ENCODE measurements around the gene GALNT11. TPM values are rescaled to one million over a fixed set of nuclear protein-coding genes. Genes with fewer than 3 reads are reported as not detected.

The GALNT11 gene
- total RNA-seq, 1 experiment from 2014 or later = 15.1 TPM

DNA sequence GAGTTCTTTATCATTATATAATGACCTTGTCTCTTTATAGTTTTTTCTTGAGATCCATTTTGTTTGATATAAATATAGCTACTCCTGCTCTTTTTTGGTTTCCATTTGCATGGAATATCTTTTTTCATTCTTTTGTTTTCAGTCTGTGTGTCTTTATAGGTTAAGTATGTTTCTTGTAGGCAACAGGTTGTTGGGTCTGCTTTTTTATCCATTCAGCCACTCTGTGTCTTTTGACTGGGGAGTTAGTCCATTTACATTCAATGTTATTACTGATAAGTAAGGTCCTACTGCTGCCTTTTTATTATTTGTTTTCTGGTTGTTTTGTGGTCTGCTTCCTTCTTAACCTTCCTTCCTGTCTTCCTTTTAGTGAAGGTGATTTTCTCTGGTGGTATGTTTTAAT, 21.1 kb downstream of the GALNT11 start:
- H3K27me3 Mint-ChIP-seq (ENCODE audit: insufficient read depth, unreplicated experiment) = no peaks in the 10 kb centered on the region
- intact Hi-C loops (cut with micrococcal nuclease) = no loop called here
- TF ChIP-seq, protein P1, sequence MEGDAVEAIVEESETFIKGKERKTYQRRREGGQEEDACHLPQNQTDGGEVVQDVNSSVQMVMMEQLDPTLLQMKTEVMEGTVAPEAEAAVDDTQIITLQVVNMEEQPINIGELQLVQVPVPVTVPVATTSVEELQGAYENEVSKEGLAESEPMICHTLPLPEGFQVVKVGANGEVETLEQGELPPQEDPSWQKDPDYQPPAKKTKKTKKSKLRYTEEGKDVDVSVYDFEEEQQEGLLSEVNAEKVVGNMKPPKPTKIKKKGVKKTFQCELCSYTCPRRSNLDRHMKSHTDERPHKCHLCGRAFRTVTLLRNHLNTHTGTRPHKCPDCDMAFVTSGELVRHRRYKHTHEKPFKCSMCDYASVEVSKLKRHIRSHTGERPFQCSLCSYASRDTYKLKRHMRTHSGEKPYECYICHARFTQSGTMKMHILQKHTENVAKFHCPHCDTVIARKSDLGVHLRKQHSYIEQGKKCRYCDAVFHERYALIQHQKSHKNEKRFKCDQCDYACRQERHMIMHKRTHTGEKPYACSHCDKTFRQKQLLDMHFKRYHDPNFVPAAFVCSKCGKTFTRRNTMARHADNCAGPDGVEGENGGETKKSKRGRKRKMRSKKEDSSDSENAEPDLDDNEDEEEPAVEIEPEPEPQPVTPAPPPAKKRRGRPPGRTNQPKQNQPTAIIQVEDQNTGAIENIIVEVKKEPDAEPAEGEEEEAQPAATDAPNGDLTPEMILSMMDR (IDR thresholded peaks at IDR 0.05; ENCODE audit: unreplicated experiment) = no peak
- no peak for DNase-seq (ENCODE audit: unreplicated experiment)
- ChIA-PET POLR2A (no interaction called here), CTCF (no interaction called here)
- H3K9me3 Mint-ChIP-seq (ENCODE audit: unreplicated experiment) = peaks cover 17% of the 10 kb centered on the region
- peaks cover 4% of the 10 kb centered on the region for H3K36me3 Mint-ChIP-seq (ENCODE audit: insufficient read depth, unreplicated experiment)
- no peak overlapping the region for H3K4me3 Mint-ChIP-seq (ENCODE audit: unreplicated experiment)
- no peak overlapping the region for H3K27ac Mint-ChIP-seq (ENCODE audit: low read depth, unreplicated experiment)
- H3K4me1 Mint-ChIP-seq (ENCODE audit: insufficient read depth, unreplicated experiment) = no peaks in the 10 kb centered on the region
- BruUV-seq (replicated peaks) = no TSS peak

DNA sequence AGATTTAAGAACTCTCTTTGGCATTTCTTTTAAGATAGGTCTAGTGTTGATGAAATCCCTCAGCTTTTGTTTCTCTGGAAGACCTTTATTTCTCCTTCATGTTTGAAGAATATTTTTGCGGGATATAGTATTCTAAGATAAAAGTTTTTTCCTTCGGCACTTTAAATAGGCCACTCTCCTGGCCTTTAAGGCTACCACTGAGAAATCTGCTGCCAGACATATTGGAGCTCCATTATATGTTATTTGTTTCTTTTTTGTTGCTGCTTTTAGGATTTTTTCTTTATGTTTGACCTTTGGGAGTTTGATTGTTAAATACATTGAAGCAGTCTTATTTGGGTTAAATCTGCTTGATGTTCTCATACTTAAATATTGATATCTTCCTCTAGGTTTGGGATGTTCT, 22.6 kb downstream of the GALNT11 start:
- no TSS peak for BruUV-seq (replicated peaks)
- ChIA-PET CTCF (interaction anchor here (0.6 to 1.0 kb wide), 5 partner anchors 11 to 479 kb away, joined by 3 to 4 read pairs (median 3); no protein-coding TSS in a partner anchor), POLR2A (interaction anchor here (0.6 to 0.9 kb wide), 2 partner anchors 25 to 388 kb away, joined by 3 read pairs; partner anchors contain the start of gene KMT2C)
- Mint-ChIP-seq H3K27ac (ENCODE audit: low read depth, unreplicated experiment) (no peak overlapping the region), H3K4me1 (ENCODE audit: insufficient read depth, unreplicated experiment) (no peaks in the 10 kb centered on the region), H3K36me3 (ENCODE audit: insufficient read depth, unreplicated experiment) (peaks cover 4% of the 10 kb centered on the region), H3K27me3 (ENCODE audit: insufficient read depth, unreplicated experiment) (no peaks in the 10 kb centered on the region), H3K4me3 (ENCODE audit: unreplicated experiment) (no peak overlapping the region), H3K9me3 (ENCODE audit: unreplicated experiment) (peaks cover 17% of the 10 kb centered on the region)
- TF ChIP-seq, protein P1 (IDR thresholded peaks at IDR 0.05; ENCODE audit: unreplicated experiment) = no peak
- DNase-seq (ENCODE audit: unreplicated experiment) = no peak
- intact Hi-C loops (cut with micrococcal nuclease) = no loop called here

DNA sequence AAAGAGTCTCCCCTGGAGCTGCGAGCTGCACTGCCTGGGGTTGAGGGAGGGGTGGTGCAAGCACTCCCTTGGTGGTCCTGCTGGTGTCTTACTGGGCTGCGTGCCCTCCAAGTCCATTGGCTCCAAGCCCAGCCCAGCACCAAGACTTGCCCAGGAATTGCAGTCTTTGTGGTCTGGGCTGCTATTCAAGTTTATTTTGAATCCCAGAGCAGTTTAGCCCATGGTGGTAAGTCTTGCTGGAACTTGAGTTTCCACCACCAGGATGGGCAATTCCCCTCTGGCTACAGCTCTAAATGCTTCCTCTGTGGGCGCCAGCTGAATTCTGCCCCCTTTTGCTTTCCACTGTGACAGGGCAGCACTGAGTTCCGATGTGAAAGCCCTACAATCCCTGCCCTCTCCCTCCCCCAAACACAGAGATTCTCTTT, 25.1 kb downstream of the GALNT11 start:
- CTCF ChIA-PET = no interaction called here
- H3K27ac Mint-ChIP-seq (ENCODE audit: low read depth, unreplicated experiment) = no peak overlapping the region
- peaks cover 4% of the 10 kb centered on the region for H3K36me3 Mint-ChIP-seq (ENCODE audit: insufficient read depth, unreplicated experiment)
- no TSS peak for BruUV-seq (replicated peaks)
- DNase-seq (ENCODE audit: unreplicated experiment) = peak; percentile 29
- intact Hi-C loops (cut with micrococcal nuclease) = no loop called here
- peaks cover 12% of the 10 kb centered on the region for H3K9me3 Mint-ChIP-seq (ENCODE audit: unreplicated experiment)
- TF ChIP-seq, protein P1 (IDR thresholded peaks at IDR 0.05; ENCODE audit: unreplicated experiment) = no peak
- H3K4me3 Mint-ChIP-seq (ENCODE audit: unreplicated experiment) = no peak overlapping the region
- peaks cover 5% of the 10 kb centered on the region for H3K4me1 Mint-ChIP-seq (ENCODE audit: insufficient read depth, unreplicated experiment)
- no peaks in the 10 kb centered on the region for H3K27me3 Mint-ChIP-seq (ENCODE audit: insufficient read depth, unreplicated experiment)
- POLR2A ChIA-PET = no interaction called here

DNA sequence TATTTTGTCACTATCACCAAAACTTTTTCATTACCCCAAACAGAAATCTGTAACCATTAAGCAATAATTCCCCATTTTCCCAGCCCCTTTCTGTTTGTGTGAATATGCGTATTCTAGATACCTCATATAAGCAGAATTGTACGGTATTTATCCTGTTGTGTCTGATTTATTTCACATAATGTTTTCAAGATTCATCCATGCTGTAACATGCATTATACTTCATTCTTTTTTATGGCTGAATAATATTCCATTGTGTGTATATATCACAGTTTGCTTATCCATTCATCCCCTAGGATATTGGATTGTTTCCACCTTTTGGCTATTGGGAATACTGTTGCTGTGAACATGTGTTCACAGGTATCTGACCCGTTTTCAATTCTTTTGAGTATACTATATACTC, 26.5 kb downstream of the GALNT11 start:
- ChIA-PET CTCF (no interaction called here), POLR2A (no interaction called here)
- H3K4me3 Mint-ChIP-seq (ENCODE audit: unreplicated experiment) = no peak overlapping the region
- no TSS peak for BruUV-seq (replicated peaks)
- intact Hi-C loops (cut with micrococcal nuclease) = no loop called here
- H3K9me3 Mint-ChIP-seq (ENCODE audit: unreplicated experiment) = no peaks in the 10 kb centered on the region
- H3K27me3 Mint-ChIP-seq (ENCODE audit: insufficient read depth, unreplicated experiment) = no peaks in the 10 kb centered on the region
- no peak overlapping the region for H3K27ac Mint-ChIP-seq (ENCODE audit: low read depth, unreplicated experiment)
- peaks cover 5% of the 10 kb centered on the region for H3K4me1 Mint-ChIP-seq (ENCODE audit: insufficient read depth, unreplicated experiment)
- no peak for DNase-seq (ENCODE audit: unreplicated experiment)
- H3K36me3 Mint-ChIP-seq (ENCODE audit: insufficient read depth, unreplicated experiment) = peaks cover 1% of the 10 kb centered on the region
- TF ChIP-seq, protein P1 (IDR thresholded peaks at IDR 0.05; ENCODE audit: unreplicated experiment) = no peak
